Measurements from ENCODE around the gene LRRC40.

The LRRC40 gene

DNA sequence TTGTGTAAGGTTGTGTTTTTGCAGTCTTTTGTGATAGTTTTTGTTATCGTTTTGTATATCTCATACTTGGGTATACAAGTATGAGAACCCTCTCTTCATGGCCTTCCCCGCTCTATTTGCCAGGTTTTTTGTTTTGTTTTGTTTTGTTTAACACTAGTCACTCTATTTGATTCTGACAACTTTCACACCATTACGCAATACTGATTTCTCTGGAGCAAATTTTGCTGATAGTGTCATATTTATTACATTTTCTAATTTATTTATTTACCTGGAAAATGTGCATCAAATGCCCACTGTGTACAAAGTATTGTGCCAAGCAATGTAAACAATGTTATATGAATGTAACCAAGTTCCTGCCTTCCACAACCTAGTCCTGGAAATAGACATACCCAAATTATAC, 90.1 kb downstream of the LRRC40 start:
- DNase-seq (ENCODE audit: low read depth): no peak

DNA sequence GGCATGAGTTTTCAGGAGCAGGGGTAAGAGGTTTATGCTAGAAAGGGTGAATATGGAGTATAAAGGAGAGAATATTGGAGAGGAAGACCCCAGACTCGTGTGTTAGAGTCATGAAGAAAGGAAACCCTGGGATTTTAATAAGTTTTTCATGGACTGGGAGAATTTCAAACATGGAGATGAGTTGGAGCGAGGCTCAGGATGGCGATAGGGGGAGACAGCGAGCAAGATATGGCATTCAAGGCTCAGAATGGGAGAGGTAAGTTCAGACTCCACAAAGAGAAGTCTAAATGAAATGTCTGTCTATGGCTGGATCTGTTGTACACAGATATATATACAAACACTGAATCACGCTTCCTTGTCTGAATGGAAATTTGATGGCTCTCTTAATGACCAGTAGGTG, 92.5 kb downstream of the LRRC40 start:
- DNase-seq (ENCODE audit: low read depth): no peak

DNA sequence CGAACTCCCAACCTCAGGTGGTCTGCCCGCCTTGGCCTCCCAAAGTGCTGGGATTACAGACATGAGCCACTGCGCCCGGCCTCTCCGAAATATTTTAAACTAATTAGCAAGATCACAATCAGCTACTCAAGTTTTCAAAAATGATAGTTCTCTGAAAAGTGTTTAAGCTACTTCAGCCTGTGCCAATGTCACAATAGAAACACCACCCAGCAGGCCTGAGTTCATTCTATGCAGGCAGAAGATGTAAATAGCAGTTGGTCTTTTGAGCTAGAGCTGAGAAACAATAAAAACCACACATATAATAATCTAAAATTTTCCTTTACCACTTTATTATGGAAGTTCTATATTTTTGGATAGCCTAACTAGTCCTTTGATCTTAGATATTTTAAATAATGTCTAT, 96.1 kb downstream of the LRRC40 start:
- no peak for DNase-seq (ENCODE audit: low read depth)

DNA sequence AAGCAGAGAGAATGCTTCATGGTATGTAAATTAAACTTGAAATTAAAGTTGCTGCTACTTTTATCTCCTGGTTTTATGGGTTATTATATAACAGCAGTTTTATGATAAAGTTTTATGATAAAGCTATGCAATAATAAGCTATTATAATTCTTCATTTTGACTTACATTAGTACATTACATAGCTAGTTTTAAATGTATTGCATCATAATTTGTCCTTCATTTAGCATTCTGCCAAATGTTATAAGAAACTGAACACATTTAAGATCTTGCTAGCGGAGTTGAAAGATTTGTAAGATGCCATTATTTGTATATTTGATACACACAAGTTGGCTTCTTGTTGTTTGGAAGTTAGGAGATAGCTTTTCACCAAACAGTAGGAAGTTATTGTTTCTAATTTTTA, 101.6 kb downstream of the LRRC40 start:
- DNase-seq (ENCODE audit: low read depth): no peak

DNA sequence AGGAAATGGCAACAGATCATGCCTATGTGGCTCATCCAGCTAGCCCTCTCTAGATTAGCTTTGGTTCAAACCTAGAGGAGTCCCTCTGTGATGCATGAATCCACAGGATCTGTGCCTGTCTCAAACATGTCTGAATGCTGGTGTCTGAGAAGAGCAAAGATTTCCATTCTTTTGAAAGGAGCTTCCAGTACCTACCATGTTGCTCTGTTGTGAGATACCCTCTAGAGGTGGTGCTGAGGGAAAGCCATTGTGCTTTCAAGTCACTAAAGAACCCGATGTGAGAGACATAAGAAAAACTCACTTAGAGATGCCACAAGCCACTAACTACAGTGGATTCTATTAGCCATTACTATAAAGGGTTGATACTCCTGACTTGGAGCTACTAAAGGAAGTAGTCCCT, 103.6 kb downstream of the LRRC40 start:
- no peak for DNase-seq (ENCODE audit: low read depth)

DNA sequence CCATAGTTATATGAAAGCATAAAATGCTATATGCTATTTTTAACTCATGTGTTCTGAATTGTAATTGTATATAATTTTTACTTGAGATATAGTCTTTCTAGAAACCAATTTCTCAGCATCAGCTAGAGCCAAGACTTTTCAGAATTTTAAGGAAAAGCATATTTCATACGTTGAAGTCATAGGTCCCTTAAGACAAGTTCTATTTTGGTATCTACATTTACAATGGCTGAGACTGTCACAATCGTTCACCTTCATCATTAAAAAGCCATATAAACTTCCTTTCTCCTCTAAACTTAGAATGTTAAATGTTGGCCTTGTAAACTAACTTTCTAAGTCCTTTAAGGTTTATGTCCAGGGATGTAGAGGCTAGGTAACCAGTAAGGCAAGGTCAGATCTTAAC, 104.1 kb downstream of the LRRC40 start:
- DNase-seq (ENCODE audit: low read depth): no peak

All from stimulated activated CD8-positive, alpha-beta memory T cell treated with anti-CD3 and anti-CD28 coated beads, Interleukin-4, amount 100 ng/mL, for 24 hours (primary cell).